WTC11 (cell line): ENCODE results near the gene RPRD1B. TPM values are rescaled to one million over a fixed set of nuclear protein-coding genes. Genes with fewer than 3 reads are reported as not detected.

ENCODE experiments used
- ATAC-seq: fragments of 200-7000 bp; cut with Tn5 transposase; 2 replicates; pipeline ENCODE4 v1.10.0; 2021; ENCODE audit warnings: mild to moderate bottlenecking, moderate library complexity
- CTCF ChIA-PET: fragments of 300-600 bp; sonication (Branson Sonifier 250); formaldehyde crosslinking; loops from one replicate; lab custom pipeline; 2021; ENCODE audit warnings: antibody characterized with exemption; lab: Charles Lee
- POLR2A ChIA-PET: fragments of 350-600 bp; sonication (Branson Sonifier 250); formaldehyde crosslinking; loops from one replicate; lab custom pipeline; 2021; ENCODE audit warnings: antibody characterized with exemption; lab: Charles Lee
- DNase-seq: peaks from one replicate; pipeline ENCODE4 v3.0.0; 2021; ENCODE audit warnings: low spot score
- H3K27ac Mint-ChIP-seq: 2 replicates; pipeline ENCODE4 v1.8.0; 2021; ENCODE audit warnings: mixed read lengths
- H3K27me3 Mint-ChIP-seq: 2 replicates; pipeline ENCODE4 v1.8.0; 2021; ENCODE audit warnings: low read depth, mild to moderate bottlenecking, moderate library complexity, mixed read lengths
- H3K36me3 Mint-ChIP-seq: 2 replicates; pipeline ENCODE4 v1.8.0; 2021; ENCODE audit warnings: mixed read lengths
- H3K4me1 Mint-ChIP-seq: 2 replicates; pipeline ENCODE4 v1.8.0; 2022; ENCODE audit warnings: mixed read lengths
- H3K4me3 Mint-ChIP-seq: 2 replicates; pipeline ENCODE4 v1.8.0; 2021; ENCODE audit warnings: mild to moderate bottlenecking, moderate library complexity, mixed read lengths
- H3K9me3 Mint-ChIP-seq: 2 replicates; pipeline ENCODE4 v1.8.0; 2021; ENCODE audit warnings: mixed read lengths
- ATF1 ChIP-seq: sonication (generic); formaldehyde crosslinking; IDR thresholded peaks from 2 replicates; pipeline ENCODE4 v1.8.1; 2023; ENCODE audit warnings: mild to moderate bottlenecking, moderate library complexity, missing genetic modification reagents
- CREB1 ChIP-seq: sonication (generic); formaldehyde crosslinking; IDR thresholded peaks from 2 replicates; pipeline ENCODE4 v1.8.0; 2023; ENCODE audit warnings: mild to moderate bottlenecking, missing genetic modification reagents
- EMX1 ChIP-seq: fragments of 250-450 bp; sonication (Bioruptor Pico); IDR thresholded peaks from 2 replicates; pipeline ENCODE4 v1.8.0; 2021; ENCODE audit warnings: mild to moderate bottlenecking
- ERG ChIP-seq: fragments of 250-450 bp; sonication (Bioruptor Pico); IDR thresholded peaks from 2 replicates; pipeline ENCODE4 v1.8.0; 2021; ENCODE audit warnings: mild to moderate bottlenecking
- ESRRA ChIP-seq: sonication (generic); formaldehyde crosslinking; IDR thresholded peaks from 2 replicates; pipeline ENCODE4 v1.8.1; 2022; ENCODE audit warnings: mild to moderate bottlenecking, missing genetic modification reagents, borderline replicate concordance
- GABPB1 ChIP-seq: sonication (generic); formaldehyde crosslinking; IDR thresholded peaks from 2 replicates; pipeline ENCODE4 v1.8.1; 2023; ENCODE audit warnings: mild to moderate bottlenecking, missing genetic modification reagents
- GRHL2 ChIP-seq: fragments of 250-450 bp; sonication (Bioruptor Pico); IDR thresholded peaks from 2 replicates; pipeline ENCODE4 v1.8.0; 2022; ENCODE audit warnings: mild to moderate bottlenecking, moderate library complexity; ENCODE audit not compliant: insufficient replicate concordance, severe bottlenecking
- GTF2I ChIP-seq: fragments of 250-450 bp; sonication (Bioruptor Pico); conservative IDR thresholded peaks from 2 replicates; pipeline ENCODE4 v1.4.0; 2021; ENCODE audit warnings: mild to moderate bottlenecking
- HMGA2 ChIP-seq: fragments of 250-450 bp; sonication (Bioruptor Pico); IDR thresholded peaks from 2 replicates; pipeline ENCODE4 v1.4.0; 2021; ENCODE audit warnings: mild to moderate bottlenecking, moderate library complexity
- HMGXB4 ChIP-seq: sonication (generic); formaldehyde crosslinking; IDR thresholded peaks from 2 replicates; pipeline ENCODE4 v1.8.1; 2023; ENCODE audit warnings: mild to moderate bottlenecking, moderate library complexity, missing genetic modification reagents
- IRF1 ChIP-seq: sonication (generic); formaldehyde crosslinking; IDR thresholded peaks from 2 replicates; pipeline ENCODE4 v1.8.0; 2023; ENCODE audit warnings: missing genetic modification reagents
- MAX ChIP-seq: sonication (generic); formaldehyde crosslinking; IDR thresholded peaks from 2 replicates; pipeline ENCODE4 v1.8.0; 2022; ENCODE audit warnings: mild to moderate bottlenecking, missing genetic modification reagents
- NR1H2 ChIP-seq: sonication (generic); formaldehyde crosslinking; IDR thresholded peaks from 2 replicates; pipeline ENCODE4 v1.9.0; 2021; ENCODE audit warnings: mild to moderate bottlenecking, moderate library complexity, missing genetic modification reagents
- OVOL2 ChIP-seq: fragments of 250-450 bp; sonication (Bioruptor Pico); IDR thresholded peaks from 2 replicates; pipeline ENCODE4 v1.9.0; 2021; ENCODE audit warnings: mild to moderate bottlenecking, borderline replicate concordance
- RELA ChIP-seq: sonication (generic); formaldehyde crosslinking; IDR thresholded peaks from 2 replicates; pipeline ENCODE4 v1.8.1; 2022; ENCODE audit warnings: missing genetic modification reagents, mild to moderate bottlenecking, borderline replicate concordance
- SMAD4 ChIP-seq: sonication (generic); formaldehyde crosslinking; IDR thresholded peaks from 2 replicates; pipeline ENCODE4 v1.8.0; 2022; ENCODE audit warnings: mild to moderate bottlenecking, missing genetic modification reagents
- SOX15 ChIP-seq: fragments of 250-450 bp; sonication (Bioruptor Pico); IDR thresholded peaks from 2 replicates; pipeline ENCODE4 v1.9.0; 2021; ENCODE audit warnings: mild to moderate bottlenecking
- ZBTB43 ChIP-seq: sonication (generic); formaldehyde crosslinking; IDR thresholded peaks from 2 replicates; pipeline ENCODE4 v1.8.1; 2023; ENCODE audit warnings: mild to moderate bottlenecking, missing genetic modification reagents
- ZNF121 ChIP-seq: sonication (generic); formaldehyde crosslinking; IDR thresholded peaks from 2 replicates; pipeline ENCODE4 v1.8.0; 2023; ENCODE audit warnings: missing genetic modification reagents
- ZNF232 ChIP-seq: sonication (generic); formaldehyde crosslinking; IDR thresholded peaks from 2 replicates; pipeline ENCODE4 v1.8.0; 2022; ENCODE audit warnings: mild to moderate bottlenecking, missing genetic modification reagents
- ZNF423 ChIP-seq: fragments of 250-450 bp; sonication (Bioruptor Pico); IDR thresholded peaks from 2 replicates; pipeline ENCODE4 v2.1.2; 2022; ENCODE audit warnings: mild to moderate bottlenecking, moderate library complexity
- ZNF671 ChIP-seq: fragments of 250-450 bp; sonication (Bioruptor Pico); IDR thresholded peaks from 2 replicates; pipeline ENCODE4 v1.8.0; 2021; ENCODE audit warnings: mild to moderate bottlenecking
- total RNA-seq: library from RNA; stranded (reverse); gene quantifications from 3 replicates; pipeline ENCODE4 v1.2.3, GENCODE V29; 2021
- TF ChIP-seq, protein P1 (sequence below): sonication (generic); formaldehyde crosslinking; IDR thresholded peaks from 2 replicates; pipeline ENCODE4 v1.8.1; 2023; ENCODE audit warnings: mild to moderate bottlenecking, missing genetic modification reagents, moderate library complexity
- TF ChIP-seq, protein P2 (sequence below): sonication (generic); formaldehyde crosslinking; IDR thresholded peaks from 2 replicates; pipeline ENCODE4 v1.8.1; 2023; ENCODE audit warnings: mild to moderate bottlenecking, missing genetic modification reagents

Gene RPRD1B
- total RNA-seq, 1 experiment from 2014 or later = 21.4 TPM

- Mint-ChIP-seq H3K4me1 (no peaks in the 10 kb centered on the region), H3K27me3 (no peaks in the 10 kb centered on the region), H3K9me3 (peaks cover 7% of the 10 kb centered on the region), H3K4me3 (no peak overlapping the region), H3K27ac (no peak overlapping the region), H3K36me3 (peaks cover 43% of the 10 kb centered on the region)
- TF ChIP-seq GRHL2 (CRISPR knock-in tag) (no peak), SOX15 (no peak), NR1H2 (CRISPR knock-in tag) (no peak), ZNF423 (CRISPR knock-in tag) (no peak), RELA (CRISPR knock-in tag) (no peak), ZNF671 (CRISPR knock-in tag) (no peak), ZBTB43 (CRISPR knock-in tag) (no peak), ZNF232 (CRISPR knock-in tag) (no peak), SMAD4 (CRISPR knock-in tag) (no peak), HMGA2 (no peak), CREB1 (CRISPR knock-in tag) (no peak), ERG (CRISPR knock-in tag) (no peak), ATF1 (no peak), ZNF121 (CRISPR knock-in tag) (no peak), GABPB1 (CRISPR knock-in tag) (no peak), IRF1 (no peak), HMGXB4 (CRISPR knock-in tag) (no peak), GTF2I (no peak), ESRRA (no peak)
- ChIA-PET CTCF (interaction anchor here (1.4 to 2.4 kb wide), 2 partner anchors 10 to 26 kb away, joined by 7 to 19 read pairs; no protein-coding TSS in a partner anchor), POLR2A (no interaction called here)
- ATAC-seq = no peak
- no peak for DNase-seq
These were observed 49.9 kb downstream of the RPRD1B start for GRCh38 chr20:38083338-38084048.

DNA sequence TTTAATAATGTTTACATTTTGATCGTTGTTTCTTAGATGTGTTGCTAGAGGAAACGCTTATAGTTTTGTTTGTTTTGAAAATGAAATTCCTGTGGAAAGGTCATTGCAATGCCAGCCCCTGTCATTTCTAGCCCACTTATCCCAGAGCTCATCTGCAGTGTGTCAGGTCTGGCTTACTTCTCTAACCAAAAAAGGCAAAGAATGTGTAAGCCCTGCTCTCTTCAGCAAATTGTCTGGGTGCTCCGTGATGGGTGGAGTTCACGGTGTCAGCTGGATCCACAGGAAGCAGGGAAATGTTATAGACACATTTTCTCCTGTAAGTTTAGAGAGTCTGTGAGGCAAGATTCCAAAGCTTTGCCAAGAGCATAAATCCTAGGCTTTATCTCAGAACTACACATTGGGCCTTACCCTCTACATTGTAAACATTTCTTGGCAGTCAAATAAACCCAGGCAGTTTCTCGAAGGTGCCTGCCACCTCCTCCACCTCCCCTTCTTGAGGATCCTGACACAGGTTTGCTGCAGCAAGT is 50.9 kb downstream of the RPRD1B start:
- Mint-ChIP-seq H3K4me3 (no peak overlapping the region), H3K27ac (no peak overlapping the region), H3K27me3 (no peaks in the 10 kb centered on the region), H3K4me1 (no peaks in the 10 kb centered on the region), H3K9me3 (peaks cover under 1% of the 10 kb centered on the region), H3K36me3 (peaks cover 35% of the 10 kb centered on the region)
- POLR2A ChIA-PET = no interaction called here
- ATAC-seq (no peak), DNase-seq (no peak)
- CTCF ChIA-PET = interaction anchor here (1.1 to 5.9 kb wide), 3 partner anchors 11 to 92 kb away, joined by 3 to 26 read pairs (median 19); no protein-coding TSS in a partner anchor
- no peak for TF ChIP-seq OVOL2 (CRISPR knock-in tag)
- no peak for TF ChIP-seq MAX (CRISPR knock-in tag)
- TF ChIP-seq, protein P1, sequence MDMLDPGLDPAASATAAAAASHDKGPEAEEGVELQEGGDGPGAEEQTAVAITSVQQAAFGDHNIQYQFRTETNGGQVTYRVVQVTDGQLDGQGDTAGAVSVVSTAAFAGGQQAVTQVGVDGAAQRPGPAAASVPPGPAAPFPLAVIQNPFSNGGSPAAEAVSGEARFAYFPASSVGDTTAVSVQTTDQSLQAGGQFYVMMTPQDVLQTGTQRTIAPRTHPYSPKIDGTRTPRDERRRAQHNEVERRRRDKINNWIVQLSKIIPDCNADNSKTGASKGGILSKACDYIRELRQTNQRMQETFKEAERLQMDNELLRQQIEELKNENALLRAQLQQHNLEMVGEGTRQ = no peak
- TF ChIP-seq ZNF671 (CRISPR knock-in tag) = no peak
- no peak for TF ChIP-seq ZBTB43 (CRISPR knock-in tag)
- TF ChIP-seq EMX1 (CRISPR knock-in tag) = no peak
- TF ChIP-seq, protein P2, sequence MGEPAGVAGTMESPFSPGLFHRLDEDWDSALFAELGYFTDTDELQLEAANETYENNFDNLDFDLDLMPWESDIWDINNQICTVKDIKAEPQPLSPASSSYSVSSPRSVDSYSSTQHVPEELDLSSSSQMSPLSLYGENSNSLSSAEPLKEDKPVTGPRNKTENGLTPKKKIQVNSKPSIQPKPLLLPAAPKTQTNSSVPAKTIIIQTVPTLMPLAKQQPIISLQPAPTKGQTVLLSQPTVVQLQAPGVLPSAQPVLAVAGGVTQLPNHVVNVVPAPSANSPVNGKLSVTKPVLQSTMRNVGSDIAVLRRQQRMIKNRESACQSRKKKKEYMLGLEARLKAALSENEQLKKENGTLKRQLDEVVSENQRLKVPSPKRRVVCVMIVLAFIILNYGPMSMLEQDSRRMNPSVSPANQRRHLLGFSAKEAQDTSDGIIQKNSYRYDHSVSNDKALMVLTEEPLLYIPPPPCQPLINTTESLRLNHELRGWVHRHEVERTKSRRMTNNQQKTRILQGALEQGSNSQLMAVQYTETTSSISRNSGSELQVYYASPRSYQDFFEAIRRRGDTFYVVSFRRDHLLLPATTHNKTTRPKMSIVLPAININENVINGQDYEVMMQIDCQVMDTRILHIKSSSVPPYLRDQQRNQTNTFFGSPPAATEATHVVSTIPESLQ = no peak
